GM23338 (cell line): ENCODE data around the gene NLRC5. TPM values are rescaled to one million over a fixed set of nuclear protein-coding genes. Genes with fewer than 3 reads are reported as not detected.

Source experiments
- ATAC-seq: fragments of 200-7000 bp; cut with Tn5 transposase; 3 replicates; pipeline ENCODE4 v1.9.1; 2020
- DNase-seq: peaks from one replicate; pipeline ENCODE4 v3.0.0-alpha.2; 2015; ENCODE audit warnings: low spot score
- H2AFZ ChIP-seq: fragments of 200-600 bp; sonication (generic); 2 replicates; pipeline ENCODE4 v1.8.0; 2016; ENCODE audit warnings: antibody characterized with exemption, mild to moderate bottlenecking, moderate library complexity
- H3F3A ChIP-seq: fragments of 200-600 bp; sonication (generic); replicated peaks from 2 replicates; pipeline ENCODE4 v1.8.0; 2017; ENCODE audit warnings: antibody characterized with exemption, mixed run types, low read depth
- H3K27ac ChIP-seq: fragments of 200-600 bp; sonication (generic); 2 replicates; pipeline ENCODE4 v1.6.1; 2016; ENCODE audit warnings: low read depth
- H3K27me3 ChIP-seq: fragments of 200-600 bp; sonication (generic); 2 replicates; pipeline ENCODE4 v1.8.0; 2016; ENCODE audit warnings: mild to moderate bottlenecking, mixed run types, moderate library complexity; ENCODE audit not compliant: insufficient read depth
- H3K36me3 ChIP-seq: fragments of 200-600 bp; sonication (generic); 2 replicates; pipeline ENCODE4 v1.8.0; 2016; ENCODE audit warnings: mild to moderate bottlenecking; ENCODE audit not compliant: insufficient read depth
- H3K4me1 ChIP-seq: fragments of 200-600 bp; sonication (generic); 2 replicates; pipeline ENCODE4 v1.8.0; 2016; ENCODE audit warnings: mild to moderate bottlenecking, moderate library complexity; ENCODE audit not compliant: insufficient read depth
- H3K4me2 ChIP-seq: fragments of 200-600 bp; sonication (generic); 2 replicates; pipeline ENCODE4 v1.7.1; 2017; ENCODE audit warnings: mixed run types
- H3K4me3 ChIP-seq: fragments of 200-600 bp; sonication (generic); 2 replicates; pipeline ENCODE4 v1.6.1; 2016; ENCODE audit warnings: mixed run types
- H3K79me2 ChIP-seq: fragments of 200-600 bp; sonication (generic); replicated peaks from 2 replicates; pipeline ENCODE4 v1.8.0; 2017; ENCODE audit warnings: mild to moderate bottlenecking; ENCODE audit not compliant: insufficient read depth
- H3K9me2 ChIP-seq: fragments of 200-600 bp; sonication (generic); 2 replicates; pipeline ENCODE4 v1.8.0; 2017; ENCODE audit not compliant: insufficient read depth
- H4K20me1 ChIP-seq: fragments of 200-600 bp; sonication (generic); replicated peaks from 2 replicates; pipeline ENCODE4 v1.8.0; 2017; ENCODE audit warnings: mild to moderate bottlenecking; ENCODE audit not compliant: insufficient read depth
- H3K27ac Mint-ChIP-seq: 2 replicates; pipeline ENCODE4 v1.8.0; 2020; ENCODE audit warnings: inconsistent platforms, mild to moderate bottlenecking, moderate library complexity, mixed read lengths
- H3K27me3 Mint-ChIP-seq: 3 replicates; pipeline ENCODE4 v1.8.0; 2022; ENCODE audit warnings: low read depth, mild to moderate bottlenecking, moderate library complexity, mixed read lengths, inconsistent platforms; ENCODE audit not compliant: insufficient read depth, poor library complexity
- H3K36me3 Mint-ChIP-seq: 3 replicates; pipeline ENCODE4 v1.8.0; 2021; ENCODE audit warnings: low read depth, mild to moderate bottlenecking, inconsistent platforms, moderate library complexity, mixed read lengths
- H3K4me1 Mint-ChIP-seq: 3 replicates; pipeline ENCODE4 v1.8.0; 2020; ENCODE audit warnings: mild to moderate bottlenecking, inconsistent platforms, mixed read lengths
- H3K4me3 Mint-ChIP-seq: 3 replicates; pipeline ENCODE4 v1.8.0; 2021; ENCODE audit warnings: moderate library complexity, mild to moderate bottlenecking, inconsistent platforms, mixed read lengths
- H3K9me3 Mint-ChIP-seq: 3 replicates; pipeline ENCODE4 v1.8.0; 2020; ENCODE audit warnings: moderate library complexity, mild to moderate bottlenecking, inconsistent platforms, mixed read lengths
- CREB1 ChIP-seq: fragments of 250-450 bp; sonication (Bioruptor Pico); IDR thresholded peaks from 2 replicates; pipeline ENCODE4 v1.5.0; 2020; ENCODE audit warnings: low read depth, mild to moderate bottlenecking, moderate library complexity
- CTCF ChIP-seq, 2 experiments: fragments of 200-600 bp in 1 of 2; sonication (generic) in 1 of 2; conservative IDR thresholded peaks; 2 replicates each; pipeline versions ENCODE4 v1.5.1 to v1.6.1; 2016 to 2017; ENCODE audit warnings: antibody characterized with exemption in 2 of 2, low read depth in 2 of 2, mild to moderate bottlenecking in 2 of 2, moderate library complexity in 1 of 2
- ETS1 ChIP-seq: IDR thresholded peaks from 2 replicates; pipeline ENCODE4 v1.6.1; 2016; ENCODE audit warnings: antibody characterized with exemption
- EZH2 ChIP-seq: fragments of 200-600 bp; sonication (generic); IDR thresholded peaks from one replicate; pipeline ENCODE4 v1.8.0; 2017; ENCODE audit warnings: antibody characterized with exemption, mild to moderate bottlenecking, low read depth; ENCODE audit not compliant: unreplicated experiment
- EZH2phosphoT487 ChIP-seq: fragments of 200-600 bp; sonication (generic); IDR thresholded peaks from one replicate; pipeline ENCODE4 v1.8.1; 2018; ENCODE audit warnings: antibody characterized with exemption; ENCODE audit not compliant: unreplicated experiment
- JUNB ChIP-seq: IDR thresholded peaks from one replicate; pipeline ENCODE4 v1.6.1; 2016; ENCODE audit warnings: antibody characterized with exemption; ENCODE audit not compliant: unreplicated experiment
- NANOG ChIP-seq: IDR thresholded peaks from 2 replicates; pipeline ENCODE4 v1.6.1; 2016; ENCODE audit warnings: antibody characterized with exemption, borderline replicate concordance
- POLR2AphosphoS5 ChIP-seq: IDR thresholded peaks from 2 replicates; pipeline ENCODE4 v1.6.1; 2016; ENCODE audit warnings: antibody characterized with exemption, low read depth
- REST ChIP-seq: IDR thresholded peaks from one replicate; pipeline ENCODE4 v1.6.1; 2018; ENCODE audit warnings: antibody characterized with exemption; ENCODE audit not compliant: unreplicated experiment
- STAT1 ChIP-seq: IDR thresholded peaks from one replicate; pipeline ENCODE4 v1.6.1; 2016; ENCODE audit warnings: antibody characterized with exemption; ENCODE audit not compliant: unreplicated experiment
- ZNF114 ChIP-seq: fragments of 250-450 bp; sonication (Bioruptor Pico); IDR thresholded peaks from 2 replicates; pipeline ENCODE4 v1.5.0; 2020; ENCODE audit warnings: mild to moderate bottlenecking, moderate library complexity
- ZNF331 ChIP-seq: fragments of 250-450 bp; sonication (Bioruptor Pico); IDR thresholded peaks from 2 replicates; pipeline ENCODE4 v1.5.0; 2020; ENCODE audit warnings: low read depth, mild to moderate bottlenecking, moderate library complexity
- polyA plus RNA-seq: library from polyadenylated mRNA; unstranded; fragments of >200 nt; fragmentation: Nextera tagmentation; extraction: Ambion mirVana; gene quantifications from 2 replicates; pipeline ENCODE4 v1.2.1, GENCODE V29; 2016
- total RNA-seq: library from RNA; depleted of rRNA; stranded (reverse); fragments of >200 nt; shearing (Covaris generic); gene quantifications from 2 replicates; pipeline ENCODE4 v1.2.3, GENCODE V29; 2014
- TF ChIP-seq, protein P1 (sequence below): fragments of 250-450 bp; sonication (Bioruptor Pico); IDR thresholded peaks from 2 replicates; pipeline ENCODE4 v1.5.0; 2020; ENCODE audit warnings: mild to moderate bottlenecking, moderate library complexity

Gene NLRC5
- total and polyA plus RNA-seq, 2 experiments from 2014 or later: 2.3 to 3.9 TPM

GRCh38 chr16:56985288-56985961, 3.9 kb upstream of the NLRC5 start:
- H3K4me3 Mint-ChIP-seq: no peak overlapping the region
- no peak for ATAC-seq
- H4K20me1 ChIP-seq: no peaks in the 10 kb centered on the region
- peaks cover 7% of the 10 kb centered on the region; the same call in 1 of the 2 replicates for H3K4me1 ChIP-seq
- no peak overlapping the region for H3K27ac Mint-ChIP-seq
- peaks cover 19% of the 10 kb centered on the region for H3K4me1 Mint-ChIP-seq
- H3K79me2 ChIP-seq: no peaks in the 10 kb centered on the region
- H3K27me3 ChIP-seq: peaks cover 29% of the 10 kb centered on the region
- no peaks in the 10 kb centered on the region; the same call in 2 of the 3 replicates for H3K9me3 Mint-ChIP-seq
- no peak for DNase-seq
- no peaks in the 10 kb centered on the region for H3F3A ChIP-seq
- H3K36me3 Mint-ChIP-seq: no peaks in the 10 kb centered on the region; the same call in 2 of the 3 replicates
- no peaks in the 10 kb centered on the region for H3K36me3 ChIP-seq
- H3K27ac ChIP-seq: no peak overlapping the region
- H3K9me2 ChIP-seq: no peaks in the 10 kb centered on the region
- H3K4me3 ChIP-seq: no peak overlapping the region
- 0 out of 2 replicates have a peak overlapping the region, but pooled peaks have one; percentile 23 for H2AFZ ChIP-seq
- no peak overlapping the region for H3K4me2 ChIP-seq
- H3K27me3 Mint-ChIP-seq: peaks cover 26% of the 10 kb centered on the region
- no peak for TF ChIP-seq CREB1 (CRISPR knock-in tag)
- no peak for TF ChIP-seq STAT1
- no peak for TF ChIP-seq ETS1
- no peak for TF ChIP-seq ZNF114 (CRISPR knock-in tag)
- TF ChIP-seq POLR2AphosphoS5: no peak
- no peak for TF ChIP-seq EZH2
- no peak for TF ChIP-seq ZNF331 (CRISPR knock-in tag)
- TF ChIP-seq, protein P1, sequence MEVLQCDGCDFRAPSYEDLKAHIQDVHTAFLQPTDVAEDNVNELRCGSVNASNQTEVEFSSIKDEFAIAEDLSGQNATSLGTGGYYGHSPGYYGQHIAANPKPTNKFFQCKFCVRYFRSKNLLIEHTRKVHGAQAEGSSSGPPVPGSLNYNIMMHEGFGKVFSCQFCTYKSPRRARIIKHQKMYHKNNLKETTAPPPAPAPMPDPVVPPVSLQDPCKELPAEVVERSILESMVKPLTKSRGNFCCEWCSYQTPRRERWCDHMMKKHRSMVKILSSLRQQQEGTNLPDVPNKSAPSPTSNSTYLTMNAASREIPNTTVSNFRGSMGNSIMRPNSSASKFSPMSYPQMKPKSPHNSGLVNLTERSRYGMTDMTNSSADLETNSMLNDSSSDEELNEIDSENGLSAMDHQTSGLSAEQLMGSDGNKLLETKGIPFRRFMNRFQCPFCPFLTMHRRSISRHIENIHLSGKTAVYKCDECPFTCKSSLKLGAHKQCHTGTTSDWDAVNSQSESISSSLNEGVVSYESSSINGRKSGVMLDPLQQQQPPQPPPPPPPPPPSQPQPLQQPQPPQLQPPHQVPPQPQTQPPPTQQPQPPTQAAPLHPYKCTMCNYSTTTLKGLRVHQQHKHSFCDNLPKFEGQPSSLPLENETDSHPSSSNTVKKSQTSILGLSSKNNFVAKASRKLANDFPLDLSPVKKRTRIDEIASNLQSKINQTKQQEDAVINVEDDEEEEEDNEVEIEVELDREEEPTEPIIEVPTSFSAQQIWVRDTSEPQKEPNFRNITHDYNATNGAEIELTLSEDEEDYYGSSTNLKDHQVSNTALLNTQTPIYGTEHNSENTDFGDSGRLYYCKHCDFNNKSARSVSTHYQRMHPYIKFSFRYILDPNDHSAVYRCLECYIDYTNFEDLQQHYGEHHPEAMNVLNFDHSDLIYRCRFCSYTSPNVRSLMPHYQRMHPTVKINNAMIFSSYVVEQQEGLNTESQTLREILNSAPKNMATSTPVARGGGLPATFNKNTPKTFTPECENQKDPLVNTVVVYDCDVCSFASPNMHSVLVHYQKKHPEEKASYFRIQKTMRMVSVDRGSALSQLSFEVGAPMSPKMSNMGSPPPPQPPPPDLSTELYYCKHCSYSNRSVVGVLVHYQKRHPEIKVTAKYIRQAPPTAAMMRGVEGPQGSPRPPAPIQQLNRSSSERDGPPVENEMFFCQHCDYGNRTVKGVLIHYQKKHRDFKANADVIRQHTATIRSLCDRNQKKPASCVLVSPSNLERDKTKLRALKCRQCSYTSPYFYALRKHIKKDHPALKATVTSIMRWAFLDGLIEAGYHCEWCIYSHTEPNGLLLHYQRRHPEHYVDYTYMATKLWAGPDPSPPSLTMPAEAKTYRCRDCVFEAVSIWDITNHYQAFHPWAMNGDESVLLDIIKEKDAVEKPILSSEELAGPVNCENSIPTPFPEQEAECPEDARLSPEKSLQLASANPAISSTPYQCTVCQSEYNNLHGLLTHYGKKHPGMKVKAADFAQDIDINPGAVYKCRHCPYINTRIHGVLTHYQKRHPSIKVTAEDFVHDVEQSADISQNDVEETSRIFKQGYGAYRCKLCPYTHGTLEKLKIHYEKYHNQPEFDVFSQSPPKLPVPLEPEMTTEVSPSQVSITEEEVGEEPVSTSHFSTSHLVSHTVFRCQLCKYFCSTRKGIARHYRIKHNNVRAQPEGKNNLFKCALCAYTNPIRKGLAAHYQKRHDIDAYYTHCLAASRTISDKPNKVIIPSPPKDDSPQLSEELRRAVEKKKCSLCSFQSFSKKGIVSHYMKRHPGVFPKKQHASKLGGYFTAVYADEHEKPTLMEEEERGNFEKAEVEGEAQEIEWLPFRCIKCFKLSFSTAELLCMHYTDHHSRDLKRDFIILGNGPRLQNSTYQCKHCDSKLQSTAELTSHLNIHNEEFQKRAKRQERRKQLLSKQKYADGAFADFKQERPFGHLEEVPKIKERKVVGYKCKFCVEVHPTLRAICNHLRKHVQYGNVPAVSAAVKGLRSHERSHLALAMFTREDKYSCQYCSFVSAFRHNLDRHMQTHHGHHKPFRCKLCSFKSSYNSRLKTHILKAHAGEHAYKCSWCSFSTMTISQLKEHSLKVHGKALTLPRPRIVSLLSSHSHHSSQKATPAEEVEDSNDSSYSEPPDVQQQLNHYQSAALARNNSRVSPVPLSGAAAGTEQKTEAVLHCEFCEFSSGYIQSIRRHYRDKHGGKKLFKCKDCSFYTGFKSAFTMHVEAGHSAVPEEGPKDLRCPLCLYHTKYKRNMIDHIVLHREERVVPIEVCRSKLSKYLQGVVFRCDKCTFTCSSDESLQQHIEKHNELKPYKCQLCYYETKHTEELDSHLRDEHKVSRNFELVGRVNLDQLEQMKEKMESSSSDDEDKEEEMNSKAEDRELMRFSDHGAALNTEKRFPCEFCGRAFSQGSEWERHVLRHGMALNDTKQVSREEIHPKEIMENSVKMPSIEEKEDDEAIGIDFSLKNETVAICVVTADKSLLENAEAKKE (CRISPR knock-in tag): no peak
- no peak for TF ChIP-seq REST
- no peak for TF ChIP-seq CTCF (conservative IDR thresholded peaks at IDR 0.05; ENCODE audit: low read depth in 2 of 2)
- TF ChIP-seq JUNB: no peak
- TF ChIP-seq EZH2phosphoT487: no peak
- no peak for TF ChIP-seq NANOG
